GM21737 (cell line): ENCODE data around the gene GPBP1L1.
A peak's percentile ranks its signal among the peaks of the same experiment; 100 is the strongest.
"Not testable (repeated sequence)": the region's sequence is repeated elsewhere in the genome, so short reads cannot be mapped to it uniquely, and the experiment has no call there.

Source experiments
- ATAC-seq: cut with Tn5 transposase; IDR thresholded peaks from one replicate; pipeline ENCODE4 v1.9.1; 2021; ENCODE audit warnings: mild to moderate bottlenecking, moderate library complexity; ENCODE audit not compliant: unreplicated experiment

Gene GPBP1L1, protein sequence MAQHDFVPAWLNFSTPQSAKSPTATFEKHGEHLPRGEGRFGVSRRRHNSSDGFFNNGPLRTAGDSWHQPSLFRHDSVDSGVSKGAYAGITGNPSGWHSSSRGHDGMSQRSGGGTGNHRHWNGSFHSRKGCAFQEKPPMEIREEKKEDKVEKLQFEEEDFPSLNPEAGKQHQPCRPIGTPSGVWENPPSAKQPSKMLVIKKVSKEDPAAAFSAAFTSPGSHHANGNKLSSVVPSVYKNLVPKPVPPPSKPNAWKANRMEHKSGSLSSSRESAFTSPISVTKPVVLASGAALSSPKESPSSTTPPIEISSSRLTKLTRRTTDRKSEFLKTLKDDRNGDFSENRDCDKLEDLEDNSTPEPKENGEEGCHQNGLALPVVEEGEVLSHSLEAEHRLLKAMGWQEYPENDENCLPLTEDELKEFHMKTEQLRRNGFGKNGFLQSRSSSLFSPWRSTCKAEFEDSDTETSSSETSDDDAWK

DNA sequence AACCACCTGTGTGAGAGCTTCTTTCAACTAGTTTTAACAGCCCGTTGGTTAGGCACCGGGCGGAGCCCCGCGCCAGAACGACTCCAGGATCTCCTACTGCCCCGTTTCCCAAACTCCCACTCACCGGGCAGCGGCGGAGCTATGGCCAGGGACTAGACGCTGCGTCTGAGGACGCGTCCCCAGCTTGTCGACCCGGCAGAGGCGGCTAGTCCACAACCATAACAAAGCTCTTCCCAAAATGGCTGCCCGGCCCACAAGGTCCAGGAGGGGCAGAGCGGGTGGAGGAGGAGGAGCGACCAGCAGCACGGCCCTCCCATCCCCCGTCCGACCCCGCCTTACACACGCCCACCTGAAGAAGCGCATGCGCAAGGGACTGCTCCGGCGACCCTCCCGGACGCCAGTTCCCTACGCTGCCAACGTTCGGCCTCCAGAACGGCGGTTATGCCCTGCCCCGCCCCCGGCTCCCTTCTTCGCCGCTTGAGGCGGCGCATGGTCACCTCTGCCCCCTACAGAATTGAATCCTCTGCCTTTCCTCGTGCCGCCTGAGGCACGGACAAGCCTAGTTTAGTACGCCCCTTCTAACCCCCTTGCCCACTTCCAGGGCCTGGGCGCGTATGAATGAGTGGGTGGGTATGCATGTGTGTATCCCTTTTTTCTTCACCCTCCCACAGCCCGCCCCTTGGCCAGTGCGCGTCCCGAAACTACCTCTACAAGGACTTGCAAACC is at the start of gene GPBP1L1:
GPBP1L1 (minus strand) TSS at position 246 of the 726 bp plus-strand sequence. CDS start 27,446 bp downstream, outside the sequence.
- ATAC-seq, result peak; percentile 56

DNA sequence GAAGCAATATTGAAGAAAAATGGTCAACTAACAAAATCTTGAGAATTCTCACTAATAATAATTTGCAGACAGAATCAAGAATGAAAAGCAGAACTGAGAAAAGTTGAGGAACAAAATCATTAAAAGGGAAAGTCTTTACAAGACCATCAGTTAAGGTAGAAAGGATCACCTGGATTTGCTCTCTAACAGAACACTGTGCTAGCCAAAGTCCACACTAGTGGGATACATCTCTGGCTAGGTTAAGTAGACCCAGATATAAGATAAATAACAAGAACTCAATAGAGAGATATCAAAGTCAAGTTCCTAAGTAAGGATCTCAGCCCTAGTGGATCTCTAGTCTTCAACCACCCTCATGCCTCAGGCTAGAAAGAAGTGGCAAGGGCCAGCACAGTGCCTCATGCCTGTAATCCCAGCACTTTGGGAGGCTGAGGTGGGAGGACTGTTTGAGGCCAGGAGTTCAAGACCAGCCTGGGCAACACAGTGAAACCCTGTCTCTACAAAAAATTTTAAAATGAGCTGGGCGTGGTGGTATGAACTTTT is 44.5 kb upstream of the GPBP1L1 start:
- ATAC-seq, result no peak

DNA sequence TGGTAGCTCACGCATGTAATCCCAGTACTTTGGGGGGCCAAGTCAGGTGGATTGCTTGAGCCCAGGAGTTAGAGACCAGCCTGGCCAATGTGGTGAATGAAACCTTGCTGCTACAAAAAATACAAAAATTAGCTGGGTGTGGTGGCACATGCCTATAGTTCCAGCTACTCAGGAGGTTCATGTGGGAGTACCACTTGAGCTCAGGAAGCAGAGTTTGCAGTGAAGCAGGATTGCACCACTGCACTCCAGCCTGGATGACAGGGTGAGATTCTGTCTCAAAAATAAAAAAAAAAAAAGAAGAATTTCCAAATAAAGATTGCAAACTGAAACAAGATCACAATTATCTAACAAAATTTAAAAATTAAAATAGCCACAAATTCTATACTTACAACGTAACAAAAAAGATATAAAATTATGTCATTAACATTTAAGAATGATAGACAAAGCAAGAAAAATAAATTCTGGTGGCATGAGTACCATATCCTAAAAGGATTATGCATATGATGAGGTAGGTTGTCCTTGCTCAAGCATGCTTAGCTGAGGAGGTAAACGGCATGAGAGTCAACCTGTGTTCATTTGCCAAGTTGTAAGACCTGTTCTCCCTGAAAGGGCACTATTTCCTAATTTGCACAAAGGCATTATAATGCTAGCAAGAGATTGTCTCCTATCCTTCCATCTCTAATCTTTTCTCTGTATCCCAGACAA is 43.9 kb upstream of the GPBP1L1 start:
- no peak for ATAC-seq

DNA sequence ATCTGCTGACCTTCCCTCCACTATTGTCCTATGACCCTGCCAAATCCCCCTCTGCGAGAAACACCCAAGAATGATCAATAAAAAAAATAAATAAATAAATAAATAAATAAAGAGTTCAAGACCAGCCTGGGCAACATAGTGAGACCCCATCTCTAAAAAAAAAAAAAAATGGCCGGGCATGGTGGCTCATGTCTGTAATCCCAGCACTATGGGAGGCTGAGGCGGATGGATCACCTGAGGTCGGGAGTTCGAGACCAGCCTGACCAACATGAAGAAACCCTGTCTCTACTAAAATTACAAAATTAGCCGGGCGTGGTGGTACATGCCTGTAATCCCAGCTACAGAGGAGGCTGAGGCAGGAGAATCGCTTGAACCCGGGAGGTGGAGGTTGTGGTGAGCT is 39.7 kb upstream of the GPBP1L1 start:
- ATAC-seq, result not testable (repeated sequence)

DNA sequence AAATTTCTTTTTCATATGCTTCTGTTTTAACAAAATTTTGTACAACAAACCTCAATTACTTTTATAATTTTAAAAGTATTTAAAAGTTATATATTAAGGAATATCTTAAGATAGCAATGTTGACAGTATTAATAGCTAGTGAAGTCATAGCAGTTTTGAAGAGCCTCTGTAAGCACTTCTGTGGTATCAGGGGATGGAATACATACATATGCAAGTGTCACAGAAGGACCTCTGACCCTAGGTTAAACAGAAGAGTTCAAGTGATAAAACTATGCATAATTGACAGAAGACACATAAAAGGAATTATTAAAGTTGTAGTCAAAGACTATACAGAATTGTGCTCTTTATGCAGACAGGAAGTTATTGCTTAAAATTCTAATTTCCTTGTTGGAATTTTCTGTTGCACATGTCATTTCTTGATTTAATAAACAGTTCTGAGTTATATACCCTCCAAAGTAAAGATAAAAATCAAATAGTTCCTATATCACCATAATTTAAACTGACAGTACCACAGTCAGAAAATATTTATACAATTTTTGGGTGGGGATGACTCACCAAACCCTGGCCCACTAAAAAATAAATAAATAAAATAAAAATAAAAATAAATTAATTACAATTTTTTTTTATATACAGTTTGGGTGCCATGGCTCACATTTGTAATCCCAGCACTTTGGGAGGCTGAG is 37.1 kb upstream of the GPBP1L1 start:
- ATAC-seq, result no peak

DNA sequence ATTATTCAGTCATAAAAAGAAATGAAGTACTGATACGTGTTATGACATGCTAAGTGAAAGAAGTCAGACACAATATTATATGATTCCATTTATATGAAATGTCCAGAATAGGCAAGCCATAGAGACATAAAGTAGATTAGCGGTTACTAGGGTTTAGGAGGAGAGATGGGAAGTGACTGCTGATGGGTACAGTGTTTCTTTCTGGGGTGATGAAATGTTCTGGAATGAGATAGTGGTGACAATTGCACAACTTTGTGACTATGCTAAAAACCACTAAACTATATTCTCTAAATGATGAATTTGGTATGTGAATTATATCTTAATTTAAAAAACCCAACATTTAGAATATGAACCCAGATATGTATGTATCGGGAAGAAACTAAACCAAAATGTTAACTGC is 36.5 kb upstream of the GPBP1L1 start:
- no peak for ATAC-seq

DNA sequence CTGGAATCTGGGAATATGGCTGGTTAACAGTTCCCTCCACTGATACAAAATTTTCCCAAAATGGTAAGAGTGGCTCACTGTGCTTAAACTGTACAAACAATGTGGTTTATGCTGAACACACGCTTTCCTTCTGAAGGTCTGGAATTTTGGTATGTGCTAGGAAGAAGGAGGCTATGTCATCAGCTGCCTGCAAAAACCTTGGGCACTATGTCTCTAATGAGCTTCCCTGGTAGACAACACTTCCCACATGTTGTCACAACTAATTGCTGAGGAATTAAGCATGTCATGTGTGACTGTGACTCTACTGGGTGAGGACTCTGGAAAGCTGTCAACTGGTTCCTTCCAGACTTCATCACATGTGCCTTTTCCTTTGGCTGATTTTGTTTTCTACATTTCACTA is 34.9 kb upstream of the GPBP1L1 start:
- no peak for ATAC-seq

DNA sequence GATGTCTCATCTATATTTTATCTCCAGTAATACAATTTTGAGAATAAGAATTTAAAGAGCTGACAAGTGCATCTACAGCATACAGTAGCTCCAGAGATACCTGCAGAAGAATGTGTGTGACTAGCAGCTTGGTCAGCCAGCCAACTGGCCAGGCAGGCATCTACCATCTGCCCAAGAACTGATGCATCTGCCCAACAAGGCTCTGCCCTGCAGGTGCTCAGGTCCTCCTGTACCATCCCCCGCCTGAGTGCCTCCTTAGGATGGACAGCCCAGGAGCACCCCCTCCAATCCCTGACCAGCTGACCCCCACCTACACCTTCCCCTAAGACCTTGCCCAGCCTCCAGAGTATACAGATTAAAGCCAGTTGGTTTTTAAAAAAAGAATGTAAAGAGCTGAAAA is 32.0 kb upstream of the GPBP1L1 start:
- ATAC-seq, result no peak

DNA sequence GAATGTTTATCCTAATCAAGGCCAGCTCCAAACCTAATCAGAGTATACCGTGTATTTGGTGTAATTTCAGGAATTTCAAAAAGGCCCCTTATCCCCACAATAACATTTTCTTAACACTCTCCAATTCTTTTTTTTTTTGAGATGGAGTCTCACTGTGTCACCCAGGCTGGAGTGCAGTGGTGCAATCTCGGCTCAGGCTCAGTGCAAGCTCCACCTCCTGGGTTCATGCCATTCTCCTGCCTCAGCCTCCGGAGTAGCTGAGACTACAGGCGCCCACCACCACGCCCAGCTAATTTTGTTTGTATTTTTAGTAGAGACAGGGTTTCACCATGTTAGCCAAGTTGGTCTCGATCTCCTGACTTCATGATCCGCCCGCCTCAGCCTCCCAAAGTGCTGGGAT is 31.1 kb upstream of the GPBP1L1 start:
- not testable (repeated sequence) for ATAC-seq

DNA sequence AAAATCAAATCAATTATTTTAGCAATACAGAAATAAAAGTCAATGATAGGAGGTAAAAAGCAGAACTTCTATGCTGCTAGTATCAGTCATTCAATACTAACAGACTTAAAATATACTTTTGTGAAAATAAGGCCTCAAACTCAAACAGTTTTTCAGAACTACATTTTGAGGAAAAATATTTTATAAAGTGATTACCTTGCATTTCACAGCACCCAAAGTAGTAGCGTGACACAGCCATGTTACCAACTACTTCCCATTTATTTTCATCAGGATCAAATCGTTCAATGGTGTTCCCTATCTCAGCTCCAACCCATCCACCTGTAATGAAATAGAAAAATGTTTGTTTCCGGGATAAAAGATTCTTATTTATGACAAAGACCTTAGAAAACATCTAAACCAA is 30.4 kb upstream of the GPBP1L1 start:
- ATAC-seq, result no peak

DNA sequence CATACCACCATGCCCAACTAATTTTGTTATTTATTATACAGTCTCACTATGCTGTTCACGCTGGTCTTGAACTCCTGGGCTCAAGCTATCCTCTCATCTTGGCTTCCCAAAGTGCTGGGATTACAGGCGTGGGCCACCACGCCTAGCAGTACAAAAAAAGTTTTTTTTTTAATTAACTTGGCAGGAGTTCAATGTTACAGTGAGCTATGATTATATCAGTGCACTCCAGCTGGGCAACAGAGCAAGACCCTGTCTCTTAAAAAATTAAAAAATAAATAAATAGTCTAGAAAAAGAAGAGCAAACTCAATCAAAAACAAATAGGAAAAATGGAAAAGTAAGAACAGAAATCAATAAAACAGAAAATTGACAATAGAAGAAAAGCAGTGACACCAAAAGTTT is 27.4 kb upstream of the GPBP1L1 start:
- ATAC-seq, result no peak

DNA sequence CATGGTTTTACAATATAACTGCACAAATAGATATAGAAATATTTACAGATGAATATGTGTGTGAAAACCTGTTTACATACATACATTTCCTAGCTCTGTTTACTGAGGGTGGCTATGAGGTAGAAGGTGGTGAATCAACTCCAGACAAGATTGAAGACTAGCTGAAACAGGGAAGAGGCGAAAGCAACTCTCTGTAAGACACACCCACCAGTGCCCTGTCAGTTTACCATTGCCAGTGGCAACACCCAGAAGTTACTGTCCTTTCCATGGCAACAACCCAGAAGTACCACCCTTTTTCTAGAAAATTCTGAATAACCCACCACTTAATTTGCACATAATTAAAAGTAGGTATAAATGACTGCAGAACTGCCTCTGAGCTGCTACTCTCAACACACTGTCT is 18.3 kb upstream of the GPBP1L1 start:
- ATAC-seq, result no peak

DNA sequence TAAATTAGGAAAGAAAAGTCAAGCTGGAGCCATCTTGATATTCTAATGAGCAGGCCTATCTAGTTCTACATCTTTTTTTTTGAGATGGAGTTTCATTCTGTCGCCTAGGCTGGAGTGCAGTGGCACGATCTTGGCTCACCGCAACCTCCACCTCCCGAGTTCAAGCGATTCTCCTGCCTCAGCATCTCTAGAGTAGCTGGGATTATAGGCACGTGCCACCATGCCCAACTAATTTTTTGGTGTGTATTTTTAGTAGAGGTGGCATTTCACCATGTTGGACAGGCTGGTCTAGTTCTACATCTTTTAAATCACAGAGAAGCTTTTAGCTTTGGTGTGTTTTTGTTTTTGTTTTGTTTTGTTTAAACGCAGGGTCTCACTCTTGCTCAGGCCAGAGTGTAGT is 8.5 kb upstream of the GPBP1L1 start:
- no peak for ATAC-seq

DNA sequence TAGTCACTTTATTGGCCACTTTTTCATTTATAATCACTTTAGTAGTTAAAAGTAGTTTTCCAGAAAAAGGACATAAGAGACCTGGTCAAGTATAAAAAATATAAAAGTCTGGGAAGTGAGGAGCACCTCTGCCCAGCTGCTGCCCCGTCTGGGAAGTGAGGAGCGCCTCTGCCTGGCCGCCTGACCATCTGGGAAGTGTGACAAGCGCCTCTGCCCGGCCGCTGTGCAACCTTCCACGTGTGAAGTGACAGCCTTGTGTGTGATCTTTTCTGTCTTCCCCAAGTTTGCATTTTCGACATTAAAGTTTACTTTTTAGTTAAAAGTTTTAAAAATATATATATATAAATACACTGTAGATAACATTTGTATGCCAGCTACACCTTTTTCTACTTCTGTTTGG is 7.5 kb upstream of the GPBP1L1 start:
- ATAC-seq, result not testable (repeated sequence)

DNA sequence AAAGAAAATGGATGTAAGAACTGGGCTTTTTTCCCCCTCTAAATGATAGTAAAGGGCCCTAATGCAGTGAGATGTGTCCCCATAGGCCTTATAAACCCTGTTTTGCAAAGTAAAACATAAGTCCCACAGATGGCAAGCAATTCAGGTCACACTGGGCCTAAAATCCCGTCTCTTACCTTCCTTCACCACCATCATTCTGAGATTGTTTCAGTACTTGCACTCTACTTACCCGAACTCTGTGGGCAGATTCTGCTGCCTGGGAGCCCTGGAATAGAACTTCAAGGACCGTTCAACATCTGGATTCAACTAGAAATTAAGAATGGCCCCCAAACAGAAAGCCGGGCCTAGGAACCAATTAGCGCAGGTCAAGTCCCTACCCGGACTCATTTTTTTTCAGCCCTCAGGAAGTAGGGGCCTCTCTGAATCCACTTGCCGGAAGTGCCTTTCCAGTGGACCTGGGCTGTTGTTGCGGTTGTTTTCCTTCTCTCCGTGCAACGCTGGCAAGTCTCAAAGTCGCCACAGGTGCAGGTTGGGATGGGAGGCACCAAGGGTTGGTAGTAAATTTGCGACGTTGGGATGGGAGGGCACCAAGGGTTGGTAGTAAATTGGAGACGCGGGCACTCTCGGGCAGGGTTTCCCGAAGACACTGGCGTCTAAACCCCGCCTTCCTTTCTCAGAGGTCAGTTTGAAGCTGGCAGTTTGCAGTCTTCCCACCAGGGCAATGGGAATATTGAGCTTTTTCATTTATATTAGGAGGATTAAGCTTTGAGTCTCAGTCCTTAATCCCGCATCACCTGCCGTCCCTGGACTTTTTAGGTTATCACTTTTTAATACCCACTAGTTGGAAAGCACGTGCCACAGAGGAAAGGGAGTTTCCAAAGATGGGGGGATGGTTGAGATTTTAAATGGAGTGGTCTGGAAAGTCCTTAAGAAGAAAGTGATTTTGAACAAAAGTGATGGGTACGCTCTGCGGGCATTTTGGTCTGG is 1.7 kb upstream of the GPBP1L1 start, which contains the start of gene TMEM69:
TMEM69 (plus strand) TSS at position 428 of the 987 bp plus-strand sequence. CDS start 2,888 bp downstream, outside the sequence.
- no peak for ATAC-seq

DNA sequence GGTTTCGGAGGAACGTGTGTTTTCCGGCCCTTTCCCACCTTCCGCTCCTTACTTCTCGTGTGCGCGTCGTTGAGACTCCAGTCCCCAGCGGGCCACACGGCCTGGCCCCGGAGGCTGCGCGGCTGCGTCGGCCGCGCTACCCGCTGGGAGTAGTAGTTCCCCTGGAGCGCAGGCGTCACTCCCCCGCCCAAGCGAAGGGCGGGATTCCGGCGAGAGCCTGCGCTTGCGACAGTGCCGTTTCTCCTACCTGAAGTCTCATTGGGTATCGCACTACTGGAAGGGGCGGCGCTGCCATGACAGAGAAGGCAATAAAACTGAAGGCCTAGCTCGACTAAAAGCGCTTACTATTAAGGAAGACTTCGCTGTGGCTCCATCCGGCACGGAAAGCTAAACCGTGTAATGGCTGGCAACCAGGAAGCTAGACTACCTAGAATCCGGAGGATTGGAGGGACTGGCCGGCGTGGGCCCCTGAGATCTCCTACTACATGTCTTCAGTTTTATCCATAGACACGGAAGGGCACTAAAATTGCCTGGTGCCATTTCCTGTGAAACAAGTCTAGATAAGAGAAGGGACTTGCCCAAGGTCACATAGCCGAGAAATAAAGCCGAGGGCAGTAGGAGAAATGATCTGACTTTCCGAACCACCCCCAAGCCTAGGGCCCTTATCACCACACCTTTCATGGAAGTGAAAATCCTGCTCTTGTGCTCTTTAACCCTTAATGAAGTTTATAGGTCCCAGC is 851 bp upstream of the GPBP1L1 start:
- peak; percentile 85 for ATAC-seq

DNA sequence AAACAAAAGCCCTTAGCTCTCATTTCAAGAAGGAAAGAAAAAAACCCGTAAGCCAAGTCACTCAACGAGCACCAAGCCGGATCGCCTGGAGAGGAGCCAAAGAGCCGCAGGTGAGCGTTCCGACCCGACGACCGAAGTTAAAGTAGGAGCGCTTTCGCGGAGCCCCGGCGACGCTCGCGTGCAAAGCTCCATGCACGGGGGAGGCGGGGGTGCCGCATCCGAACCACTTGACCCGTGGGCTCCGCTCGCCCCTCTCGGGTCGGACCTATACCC is 382 bp downstream of the GPBP1L1 start:
- ATAC-seq, result peak; percentile 9

DNA sequence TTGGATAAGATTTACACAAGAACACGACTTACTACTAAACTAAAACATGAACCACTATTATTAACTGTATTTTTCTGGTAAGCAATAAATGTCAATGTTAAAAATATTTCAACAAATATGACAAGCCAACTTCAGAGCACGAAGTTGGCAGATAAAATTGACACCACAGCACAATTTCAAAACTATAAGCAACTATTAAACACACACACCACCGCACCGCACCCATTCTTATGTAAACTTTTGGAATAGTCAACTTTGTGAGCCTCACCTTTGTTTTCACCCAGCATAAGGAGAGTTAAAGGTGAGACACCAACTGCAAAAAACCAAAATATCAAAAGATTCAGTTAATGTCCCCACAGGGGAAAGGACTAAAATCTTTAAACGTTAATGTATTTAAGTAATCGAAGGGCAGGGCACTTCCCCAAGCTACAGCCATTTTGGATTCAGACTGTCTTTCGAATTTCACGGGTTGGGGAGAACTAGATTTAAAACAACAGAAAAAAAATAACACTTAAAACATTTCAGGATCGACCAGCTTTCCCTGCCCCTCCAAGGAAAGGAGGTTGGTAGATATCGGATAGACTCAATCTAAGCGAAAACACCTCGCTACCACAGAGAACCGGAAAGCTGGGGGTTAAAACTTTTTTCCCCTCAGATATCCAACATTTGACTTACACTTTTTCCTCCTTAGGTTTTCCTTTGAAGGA is 872 bp downstream of the GPBP1L1 start:
- ATAC-seq, result no peak
